ENCODE data around the gene NEU2. TPM values are rescaled to one million over a fixed set of nuclear protein-coding genes. Genes with fewer than 3 reads are reported as not detected.
A peak's percentile ranks its signal among the peaks of the same experiment; 100 is the strongest.

NEU2 gene
- total RNA-seq, 1 donor from 2014 or later, result not detected

GRCh38 chr2:233058717-233059546 lies 26.5 kb downstream of the NEU2 start:
- no peak for TF ChIP-seq CTCF (IDR thresholded peaks at IDR 0.05; ENCODE audit: borderline replicate concordance)
- Histone ChIP-seq H3K36me3 (no peaks in the 10 kb centered on the region), H3K27ac (replicated peaks) (peak overlapping the region; percentile 89), H3K27me3 (ENCODE audit: low read depth) (peaks cover 6% of the 10 kb centered on the region), H3K4me3 (peak overlapping the region; percentile 69), H3K9me3 (replicated peaks) (no peaks in the 10 kb centered on the region), H3K4me1 (peaks cover 57% of the 10 kb centered on the region)
- intact Hi-C loops (cut with micrococcal nuclease), result no loop called here
- no peak for DNase-seq

- Histone ChIP-seq H3K27ac (replicated peaks) (peak overlapping the region; percentile 89), H3K36me3 (no peaks in the 10 kb centered on the region), H3K9me3 (replicated peaks) (no peaks in the 10 kb centered on the region), H3K4me3 (peak overlapping the region; percentile 69), H3K4me1 (peaks cover 57% of the 10 kb centered on the region), H3K27me3 (ENCODE audit: low read depth) (peaks cover under 1% of the 10 kb centered on the region)
- no peak for TF ChIP-seq CTCF (IDR thresholded peaks at IDR 0.05; ENCODE audit: borderline replicate concordance)
- no peak for DNase-seq
- intact Hi-C loops (cut with micrococcal nuclease), result no loop called here
These were observed 27.0 kb downstream of the NEU2 start for GRCh38 chr2:233059547-233059796.

- TF ChIP-seq CTCF (IDR thresholded peaks at IDR 0.05; ENCODE audit: borderline replicate concordance), result no peak
- intact Hi-C loops (cut with micrococcal nuclease), result no loop called here
These were observed 27.5 kb downstream of the NEU2 start, which contains the start of gene INPP5D for GRCh38 chr2:233059797-233060500. TSS of gene INPP5D (plus strand) at chr2:233060342. CDS start at chr2:233060479, 137 bp downstream.

GRCh38 chr2:233060501-233060979 lies 28.1 kb downstream of the NEU2 start:
- Histone ChIP-seq H3K36me3 (no peaks in the 10 kb centered on the region), H3K27ac (replicated peaks) (peak overlapping the region; percentile 89), H3K9me3 (replicated peaks) (no peaks in the 10 kb centered on the region), H3K4me1 (peaks cover 61% of the 10 kb centered on the region), H3K27me3 (ENCODE audit: low read depth) (no peaks in the 10 kb centered on the region), H3K4me3 (peak overlapping the region; percentile 69)
- DNase-seq, result no peak
- TF ChIP-seq CTCF (IDR thresholded peaks at IDR 0.05; ENCODE audit: borderline replicate concordance), result no peak
- intact Hi-C loops (cut with micrococcal nuclease), result no loop called here

More at GRCh38 chr2:233059797-233060500, 27.5 kb downstream of the NEU2 start, which contains the start of gene INPP5D:
- peak; percentile 36 for DNase-seq
- Histone ChIP-seq H3K36me3 (no peaks in the 10 kb centered on the region), H3K9me3 (replicated peaks) (no peaks in the 10 kb centered on the region), H3K4me1 (peaks cover 61% of the 10 kb centered on the region), H3K4me3 (peak within 1 kb of the TSS; percentile 69), H3K27me3 (ENCODE audit: low read depth) (no peaks in the 10 kb centered on the region), H3K27ac (replicated peaks) (peak within 1 kb of the TSS; percentile 89)

- Histone ChIP-seq H3K27ac (replicated peaks) (peak overlapping the region; percentile 89), H3K36me3 (no peaks in the 10 kb centered on the region), H3K27me3 (ENCODE audit: low read depth) (no peaks in the 10 kb centered on the region), H3K9me3 (replicated peaks) (no peaks in the 10 kb centered on the region), H3K4me3 (peak overlapping the region; percentile 69), H3K4me1 (peaks cover 61% of the 10 kb centered on the region)
- no peak for TF ChIP-seq CTCF (IDR thresholded peaks at IDR 0.05; ENCODE audit: borderline replicate concordance)
- intact Hi-C loops (cut with micrococcal nuclease), result no loop called here
- DNase-seq, result no peak
These were observed 28.6 kb downstream of the NEU2 start for GRCh38 chr2:233060980-233061590.
